Neural cell (in vitro differentiated cells): ENCODE data around the gene SDK1.

Experiments used
- CTCF ChIP-seq: fragments of 450-650 bp; IDR thresholded peaks from 2 replicates; pipeline ENCODE4 v1.5.1; 2014; ENCODE audit warnings: antibody characterized with exemption, mild to moderate bottlenecking, moderate library complexity; ENCODE audit not compliant: poor library complexity, severe bottlenecking
- EP300 ChIP-seq: fragments of 450-650 bp; conservative IDR thresholded peaks from 2 replicates; pipeline ENCODE4 v1.6.1; 2014; ENCODE audit warnings: antibody characterized with exemption, mild to moderate bottlenecking, moderate library complexity; ENCODE audit not compliant: poor library complexity, severe bottlenecking
- TAF1 ChIP-seq: IDR thresholded peaks from 2 replicates; pipeline ENCODE4 v1.6.1; 2012; ENCODE audit warnings: low read depth

GRCh38 chr7:3780525-3780924, 479.5 kb downstream of the SDK1 start:
- no peak for TF ChIP-seq EP300
- no peak for TF ChIP-seq CTCF
- no peak for TF ChIP-seq TAF1
